Effector memory CD4-positive, alpha-beta T cell (primary cell): ENCODE data around the gene MTA3.

ENCODE experiments used
- DNase-seq, 3 donors: peaks; one replicate each; pipeline ENCODE4 v3.0.0-alpha.2; 2020
- H3K27ac ChIP-seq: 2 replicates; pipeline ENCODE4 v1.7.0; 2013; ENCODE audit warnings: mild to moderate bottlenecking, low read length, moderate library complexity; ENCODE audit not compliant: insufficient read depth, poor library complexity, severe bottlenecking
- H3K27me3 ChIP-seq: replicated peaks from 2 replicates; pipeline ENCODE4 v1.7.0; 2013; ENCODE audit warnings: mild to moderate bottlenecking, low read length; ENCODE audit not compliant: insufficient read depth, control insufficient read depth, poor library complexity, severe bottlenecking
- H3K36me3 ChIP-seq: 2 replicates; pipeline ENCODE4 v1.7.0; 2013; ENCODE audit warnings: mild to moderate bottlenecking, low read length, moderate library complexity; ENCODE audit not compliant: control insufficient read depth, insufficient read depth
- H3K4me1 ChIP-seq: 2 replicates; pipeline ENCODE4 v1.7.0; 2013; ENCODE audit warnings: low read length, mild to moderate bottlenecking; ENCODE audit not compliant: control insufficient read depth, insufficient read depth, poor library complexity, severe bottlenecking
- H3K4me3 ChIP-seq: 2 replicates; pipeline ENCODE4 v1.7.0; 2013; ENCODE audit warnings: low read length, low read depth, mild to moderate bottlenecking; ENCODE audit not compliant: insufficient read depth, poor library complexity, severe bottlenecking
- H3K9me3 ChIP-seq: 2 replicates; pipeline ENCODE4 v1.7.0; 2013; ENCODE audit warnings: mild to moderate bottlenecking, low read length, moderate library complexity; ENCODE audit not compliant: control insufficient read depth

The MTA3 gene

GRCh38 chr2:42742740-42743658 lies 174.6 kb downstream of the MTA3 start:
- no peaks in the 10 kb centered on the region for H3K4me1 ChIP-seq
- no peak overlapping the region for H3K4me3 ChIP-seq
- DNase-seq, result no peak
- no peaks in the 10 kb centered on the region for H3K9me3 ChIP-seq
- H3K27ac ChIP-seq, result no peak overlapping the region
- peaks cover 6% of the 10 kb centered on the region for H3K36me3 ChIP-seq
- H3K27me3 ChIP-seq, result no peaks in the 10 kb centered on the region

- H3K36me3 ChIP-seq, result peaks cover 9% of the 10 kb centered on the region
- no peaks in the 10 kb centered on the region for H3K9me3 ChIP-seq
- DNase-seq, result no peak
- no peaks in the 10 kb centered on the region for H3K4me1 ChIP-seq
- H3K27me3 ChIP-seq, result no peaks in the 10 kb centered on the region
- H3K27ac ChIP-seq, result no peak overlapping the region
- no peak overlapping the region for H3K4me3 ChIP-seq
These were observed 175.2 kb downstream of the MTA3 start for GRCh38 chr2:42743659-42743990.

DNA sequence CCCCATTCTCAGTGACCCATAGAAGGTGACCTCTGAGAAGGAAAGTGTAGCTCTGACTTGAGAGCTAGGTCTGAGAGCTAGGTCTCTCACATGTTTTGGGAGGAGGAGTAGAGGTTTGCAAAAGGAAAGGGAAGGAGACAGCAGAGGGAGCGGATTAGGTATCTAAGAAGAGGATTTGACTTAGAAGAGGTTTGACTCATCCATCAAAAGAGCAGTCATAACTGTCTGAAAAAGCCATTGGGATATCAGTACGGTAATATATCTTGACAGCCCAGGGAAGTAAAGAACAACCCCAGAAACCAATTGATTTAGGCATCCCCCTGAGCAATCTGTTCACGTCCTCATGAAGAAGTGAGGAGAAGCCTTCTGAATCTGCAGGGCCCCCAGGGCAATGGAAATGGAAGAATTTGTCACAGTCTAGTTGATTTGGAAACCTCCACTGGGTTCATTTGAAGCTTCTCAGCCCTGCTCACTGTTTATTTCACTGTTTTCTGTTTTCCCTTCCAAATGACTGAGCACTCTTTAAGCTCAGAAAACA lies 176.2 kb downstream of the MTA3 start:
- Histone ChIP-seq H3K4me3 (no peak overlapping the region), H3K27ac (no peak overlapping the region), H3K9me3 (no peaks in the 10 kb centered on the region), H3K27me3 (no peaks in the 10 kb centered on the region), H3K4me1 (no peaks in the 10 kb centered on the region), H3K36me3 (peaks cover 9% of the 10 kb centered on the region)
- DNase-seq, result no peak

- no peak overlapping the region for H3K4me3 ChIP-seq
- no peaks in the 10 kb centered on the region for H3K4me1 ChIP-seq
- H3K9me3 ChIP-seq, result no peaks in the 10 kb centered on the region
- DNase-seq, result no peak
- H3K36me3 ChIP-seq, result peaks cover 6% of the 10 kb centered on the region
- H3K27me3 ChIP-seq, result no peaks in the 10 kb centered on the region
- no peak overlapping the region for H3K27ac ChIP-seq
These were observed 179.0 kb downstream of the MTA3 start for GRCh38 chr2:42747422-42747821.

DNA sequence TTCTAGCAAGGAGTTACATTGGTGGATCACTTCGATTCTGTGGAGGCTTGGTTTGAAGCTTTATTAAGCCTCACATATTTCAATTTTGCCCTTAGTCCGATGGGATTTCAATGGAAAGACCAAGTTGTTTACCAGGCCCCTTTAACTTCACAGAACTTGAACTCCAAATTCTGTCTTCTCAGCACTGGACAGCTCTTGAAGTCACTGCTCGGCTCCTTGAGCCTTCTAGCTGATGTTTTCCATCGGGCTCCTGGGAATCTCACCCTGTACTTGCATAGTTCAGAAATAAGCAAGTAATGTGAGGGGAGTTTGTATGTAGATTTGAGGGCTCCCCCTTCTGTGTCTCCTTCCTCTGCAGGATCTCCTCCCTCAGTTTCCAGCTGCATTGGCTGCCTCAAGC lies 180.4 kb downstream of the MTA3 start:
- H3K27me3 ChIP-seq, result no peaks in the 10 kb centered on the region
- peaks cover 6% of the 10 kb centered on the region for H3K36me3 ChIP-seq
- no peak for DNase-seq
- no peaks in the 10 kb centered on the region for H3K4me1 ChIP-seq
- no peak overlapping the region for H3K27ac ChIP-seq
- H3K9me3 ChIP-seq, result no peaks in the 10 kb centered on the region
- H3K4me3 ChIP-seq, result no peak overlapping the region

DNA sequence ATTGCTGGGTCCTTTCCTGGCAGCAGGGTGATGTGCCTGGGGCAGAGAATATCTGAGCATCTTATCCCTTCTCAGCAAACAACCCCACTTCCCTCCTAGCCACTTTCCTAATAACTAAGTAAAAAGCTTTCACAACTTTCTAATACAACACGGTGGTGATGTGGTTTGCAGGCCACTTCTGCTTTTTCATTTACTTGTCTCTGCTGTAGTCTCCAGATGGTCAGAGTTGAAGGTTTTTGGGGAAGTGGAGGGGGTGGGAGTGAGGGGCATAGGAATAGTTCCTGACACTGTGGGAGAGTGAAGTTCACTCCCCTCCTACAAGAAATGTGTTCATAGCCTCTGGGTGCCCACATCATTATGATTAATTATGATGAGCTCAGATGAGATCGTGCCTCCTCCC lies 183.9 kb downstream of the MTA3 start:
- no peaks in the 10 kb centered on the region for H3K9me3 ChIP-seq
- no peak overlapping the region for H3K27ac ChIP-seq
- no peak for DNase-seq
- peaks cover 6% of the 10 kb centered on the region for H3K36me3 ChIP-seq
- H3K4me3 ChIP-seq, result no peak overlapping the region
- no peaks in the 10 kb centered on the region for H3K27me3 ChIP-seq
- H3K4me1 ChIP-seq, result no peaks in the 10 kb centered on the region

- no peaks in the 10 kb centered on the region for H3K9me3 ChIP-seq
- no peak for DNase-seq
- no peaks in the 10 kb centered on the region for H3K4me1 ChIP-seq
- no peaks in the 10 kb centered on the region for H3K27me3 ChIP-seq
- no peak overlapping the region for H3K4me3 ChIP-seq
- H3K36me3 ChIP-seq, result peaks cover 6% of the 10 kb centered on the region
- H3K27ac ChIP-seq, result no peak overlapping the region
These were observed 184.7 kb downstream of the MTA3 start for GRCh38 chr2:42752816-42753813.

DNA sequence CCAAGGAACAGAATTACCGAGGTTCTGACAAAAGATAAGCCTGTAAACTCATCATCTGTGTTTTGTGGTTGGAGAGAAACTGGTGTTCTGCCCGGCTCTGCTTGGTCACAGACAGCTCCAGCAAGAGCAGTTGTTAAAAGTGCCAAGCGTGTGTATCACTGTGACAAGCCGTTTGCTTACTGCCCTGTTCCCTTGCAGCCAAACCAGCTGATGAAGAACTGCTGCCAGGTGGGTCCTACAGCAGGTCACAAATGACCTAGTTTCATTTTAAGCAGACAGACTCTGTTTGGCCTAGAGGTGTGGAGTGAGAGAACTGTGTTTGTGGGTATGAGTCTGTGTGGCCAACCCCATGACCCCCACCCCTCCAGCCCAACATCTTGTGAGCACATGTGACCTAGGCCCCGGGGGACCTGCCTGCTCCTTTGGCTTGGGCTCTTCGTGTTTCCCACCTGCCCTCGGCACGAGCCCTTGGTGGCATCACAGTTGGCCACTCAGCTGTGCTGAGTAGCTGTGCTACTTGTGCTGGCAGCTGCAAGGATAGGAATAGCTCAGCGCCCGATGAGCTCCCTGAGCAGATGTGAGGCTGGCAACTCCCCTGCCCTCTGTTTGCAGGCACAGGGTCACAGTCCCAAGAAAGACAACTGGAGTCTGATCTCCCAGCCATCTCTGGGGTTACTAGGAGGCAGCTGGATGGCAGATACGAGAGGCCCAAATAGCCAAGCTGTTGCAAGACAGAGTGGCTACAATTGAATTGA lies 185.8 kb downstream of the MTA3 start:
- H3K27me3 ChIP-seq, result no peaks in the 10 kb centered on the region
- H3K4me1 ChIP-seq, result no peaks in the 10 kb centered on the region
- H3K9me3 ChIP-seq, result no peaks in the 10 kb centered on the region
- no peak overlapping the region for H3K4me3 ChIP-seq
- no peak overlapping the region for H3K27ac ChIP-seq
- no peak for DNase-seq
- H3K36me3 ChIP-seq, result no peaks in the 10 kb centered on the region

DNA sequence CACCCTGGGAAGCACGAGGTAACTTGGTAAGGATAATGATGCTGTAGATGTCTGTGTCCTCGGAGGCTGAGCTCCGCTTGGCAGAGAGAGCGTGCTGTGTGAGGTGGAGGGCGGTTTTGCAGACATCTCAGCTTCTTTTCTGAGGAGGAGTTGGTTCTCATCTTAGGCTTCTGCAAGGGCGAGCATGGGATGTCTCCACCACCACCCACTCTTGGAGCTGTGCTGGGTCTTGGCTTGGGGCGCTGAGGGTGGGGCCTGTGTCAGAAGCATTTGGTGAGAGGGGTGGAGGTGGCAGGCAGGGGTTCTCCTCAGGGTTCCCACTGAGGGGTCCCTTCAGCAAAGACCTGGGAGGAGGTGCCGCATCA lies 186.3 kb downstream of the MTA3 start:
- Histone ChIP-seq H3K4me1 (no peaks in the 10 kb centered on the region), H3K36me3 (no peaks in the 10 kb centered on the region), H3K4me3 (no peak overlapping the region), H3K9me3 (no peaks in the 10 kb centered on the region), H3K27ac (no peak overlapping the region), H3K27me3 (no peaks in the 10 kb centered on the region)
- no peak for DNase-seq
